H9 (cell line): ENCODE data around the gene MLPH. TPM values are rescaled to one million over a fixed set of nuclear protein-coding genes. Genes with fewer than 3 reads are reported as not detected.

Experiments
- DNase-seq: peaks from one replicate; pipeline ENCODE4 v3.0.0-alpha.2; 2017
- H2AFZ ChIP-seq: one replicate; pipeline ENCODE4 v1.6.1; 2013; ENCODE audit warnings: mild to moderate bottlenecking, low read length, control low read depth, moderate library complexity
- H2AK5ac ChIP-seq: 2 replicates; pipeline ENCODE4 v1.6.1; 2013; ENCODE audit warnings: low read length, control low read depth, mixed read lengths; ENCODE audit not compliant: insufficient read length
- H2BK120ac ChIP-seq: one replicate; pipeline ENCODE4 v1.6.1; 2013; ENCODE audit warnings: low read depth, mild to moderate bottlenecking, low read length, control low read depth, inconsistent platforms; ENCODE audit not compliant: poor library complexity, severe bottlenecking
- H2BK12ac ChIP-seq: 2 replicates; pipeline ENCODE4 v1.6.1; 2013; ENCODE audit warnings: low read length, control low read depth, mixed read lengths, low read depth; ENCODE audit not compliant: insufficient read length
- H2BK15ac ChIP-seq: 2 replicates; pipeline ENCODE4 v1.6.1; 2013; ENCODE audit warnings: low read depth, low read length, control low read depth
- H2BK20ac ChIP-seq: one replicate; pipeline ENCODE4 v1.6.1; 2013; ENCODE audit warnings: low read depth, mild to moderate bottlenecking, low read length, control low read depth, inconsistent platforms; ENCODE audit not compliant: poor library complexity, severe bottlenecking
- H2BK5ac ChIP-seq: 2 replicates; pipeline ENCODE4 v1.6.1; 2013; ENCODE audit warnings: low read length, control low read depth, mixed read lengths; ENCODE audit not compliant: insufficient read length
- H3K14ac ChIP-seq: 2 replicates; pipeline ENCODE4 v1.6.1; 2013; ENCODE audit warnings: low read length, control low read depth; ENCODE audit not compliant: insufficient read depth
- H3K18ac ChIP-seq: 2 replicates; pipeline ENCODE4 v1.6.1; 2013; ENCODE audit warnings: low read depth, mild to moderate bottlenecking, mixed read lengths, low read length, control low read depth; ENCODE audit not compliant: insufficient read length
- H3K23ac ChIP-seq: 2 replicates; pipeline ENCODE4 v1.6.1; 2013; ENCODE audit warnings: low read length, control low read depth, mixed read lengths, low read depth; ENCODE audit not compliant: insufficient read length
- H3K23me2 ChIP-seq: 2 replicates; pipeline ENCODE4 v1.6.1; 2013; ENCODE audit warnings: low read depth, mild to moderate bottlenecking, mixed read lengths, low read length, control low read depth; ENCODE audit not compliant: insufficient read length, poor library complexity, severe bottlenecking
- H3K27ac ChIP-seq: 2 replicates; pipeline ENCODE4 v1.5.1; 2013; ENCODE audit warnings: low read length, control low read depth, mixed read lengths, low read depth; ENCODE audit not compliant: insufficient read length
- H3K27me3 ChIP-seq: 2 replicates; pipeline ENCODE4 v1.6.1; 2013; ENCODE audit warnings: low read length, control low read depth, inconsistent platforms; ENCODE audit not compliant: insufficient read depth
- H3K4ac ChIP-seq: 2 replicates; pipeline ENCODE4 v1.6.1; 2013; ENCODE audit warnings: low read depth, mild to moderate bottlenecking, control low read depth, inconsistent platforms, low read length, moderate library complexity
- H3K4me1 ChIP-seq: 2 replicates; pipeline ENCODE4 v1.6.1; 2013; ENCODE audit warnings: low read length, control low read depth, inconsistent platforms; ENCODE audit not compliant: insufficient read depth
- H3K4me2 ChIP-seq: 2 replicates; pipeline ENCODE4 v1.6.1; 2013; ENCODE audit warnings: low read length, control low read depth, mixed read lengths; ENCODE audit not compliant: insufficient read length, insufficient read depth
- H3K56ac ChIP-seq: 2 replicates; pipeline ENCODE4 v1.6.1; 2013; ENCODE audit warnings: low read depth, mild to moderate bottlenecking, mixed read lengths, low read length, control low read depth; ENCODE audit not compliant: insufficient read length
- H3K79me1 ChIP-seq: 2 replicates; pipeline ENCODE4 v1.6.1; 2013; ENCODE audit warnings: low read depth, mild to moderate bottlenecking, moderate library complexity, low read length, control low read depth, inconsistent platforms; ENCODE audit not compliant: insufficient read depth, poor library complexity, severe bottlenecking
- H3K79me2 ChIP-seq: 2 replicates; pipeline ENCODE4 v1.6.1; 2013; ENCODE audit warnings: low read length, control low read depth, inconsistent platforms; ENCODE audit not compliant: insufficient read depth
- H3K9ac ChIP-seq: 2 replicates; pipeline ENCODE4 v1.6.1; 2013; ENCODE audit warnings: low read length, control low read depth, mixed read lengths; ENCODE audit not compliant: insufficient read length; ENCODE audit errors: extremely low read depth
- H3K9me3 ChIP-seq: one replicate; pipeline ENCODE4 v1.6.1; 2013; ENCODE audit warnings: low read depth, low read length, inconsistent platforms; ENCODE audit not compliant: control insufficient read depth
- H3T11ph ChIP-seq: one replicate; pipeline ENCODE4 v1.6.1; 2013; ENCODE audit warnings: mild to moderate bottlenecking, low read length, control low read depth, inconsistent platforms
- H4K20me1 ChIP-seq: one replicate; pipeline ENCODE4 v1.6.1; 2013; ENCODE audit not compliant: control insufficient read depth, insufficient read length, insufficient read depth
- H4K5ac ChIP-seq: 2 replicates; pipeline ENCODE4 v1.6.1; 2013; ENCODE audit warnings: low read depth, mild to moderate bottlenecking, mixed read lengths, low read length, control low read depth; ENCODE audit not compliant: insufficient read length
- H4K8ac ChIP-seq: replicated peaks from 2 replicates; pipeline ENCODE4 v1.6.1; 2013; ENCODE audit warnings: low read length, control low read depth, mixed read lengths, low read depth; ENCODE audit not compliant: insufficient read length
- H4K91ac ChIP-seq: 2 replicates; pipeline ENCODE4 v1.6.1; 2013; ENCODE audit warnings: low read depth, mild to moderate bottlenecking, moderate library complexity, mixed read lengths, low read length, control low read depth; ENCODE audit not compliant: insufficient read length
- H3K27ac Mint-ChIP-seq, 3 experiments: 2 replicates in 2 of 3; 3 replicates in 1 of 3; pipeline ENCODE4 v1.8.0; 2020 to 2021; ENCODE audit warnings: mixed read lengths in 3 of 3, mild to moderate bottlenecking in 1 of 3, moderate library complexity in 1 of 3
- H3K27me3 Mint-ChIP-seq: 2 replicates; pipeline ENCODE4 v1.8.0; 2021; ENCODE audit warnings: low read depth, mild to moderate bottlenecking, moderate library complexity, mixed read lengths
- H3K36me3 Mint-ChIP-seq, 3 experiments: 2 replicates in 2 of 3; 3 replicates in 1 of 3; pipeline ENCODE4 v1.8.0; 2020 to 2021; ENCODE audit warnings: low read depth in 3 of 3, mixed read lengths in 3 of 3; ENCODE audit not compliant: insufficient read depth in 1 of 3
- H3K4me1 Mint-ChIP-seq, 2 experiments: 2 replicates each; pipeline ENCODE4 v1.8.0; 2020; ENCODE audit warnings: mixed read lengths in 2 of 2
- H3K4me3 Mint-ChIP-seq, 2 experiments: 2 replicates in 1 of 2; 3 replicates in 1 of 2; pipeline ENCODE4 v1.8.0; 2020 to 2021; ENCODE audit warnings: mild to moderate bottlenecking in 2 of 2, mixed read lengths in 2 of 2, moderate library complexity in 1 of 2
- H3K9me3 Mint-ChIP-seq, 2 experiments: 2 replicates in 1 of 2; 3 replicates in 1 of 2; pipeline ENCODE4 v1.8.0; 2020; ENCODE audit warnings: mild to moderate bottlenecking in 2 of 2, mixed read lengths in 2 of 2, moderate library complexity in 1 of 2
- WGBS: extraction: QIAGEN DNeasy Blood & Tissue Kit; methylation state at CpG from one replicate; pipeline ENCODE4 v1.1.7; 2013; ENCODE audit warnings: missing lambda C conversion rate, low lambda C conversion rate, mixed read lengths; ENCODE audit not compliant: insufficient read length; ENCODE audit errors: extremely low coverage; 5-methylcytosine and 5-hydroxymethylcytosine counted together
- total RNA-seq: library from RNA; stranded (reverse); gene quantifications from 2 replicates; pipeline ENCODE4 v1.2.1, GENCODE V29; 2021
- TF ChIP-seq, protein P1 (sequence below): fragments of 200-600 bp; sonication (generic); conservative IDR thresholded peaks from 3 replicates; pipeline ENCODE4 v1.8.0; 2021; ENCODE audit warnings: antibody characterized with exemption, mild to moderate bottlenecking

The MLPH gene
- total RNA-seq, 1 experiment from 2014 or later, result 3.4 TPM

DNA sequence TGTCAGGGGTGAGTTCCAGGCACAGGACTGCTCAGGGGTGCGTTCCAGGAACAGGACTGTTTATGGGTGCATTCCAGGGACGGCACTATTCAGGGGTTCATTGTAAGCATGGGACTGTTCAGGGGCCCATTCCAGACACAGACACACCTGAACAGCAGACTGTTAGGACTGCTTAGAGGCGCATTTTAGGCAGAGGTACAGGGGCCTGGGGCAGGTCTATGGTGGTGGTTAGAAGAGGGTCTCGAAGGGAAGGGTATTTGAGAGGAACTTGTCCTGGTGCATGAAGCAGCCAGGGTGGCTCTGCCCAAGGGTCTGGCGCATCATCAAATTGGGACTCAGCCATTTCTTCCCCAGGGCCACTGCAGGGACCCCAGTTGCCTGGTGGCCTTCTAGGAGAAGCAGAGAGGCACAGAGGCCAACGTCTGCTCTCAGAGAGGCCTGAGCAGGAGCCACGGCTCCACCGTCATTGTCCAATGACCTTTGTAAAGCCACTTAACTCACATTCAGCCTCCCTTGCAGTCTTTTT is 14.8 kb upstream of the MLPH start:
- no peaks in the 10 kb centered on the region for H4K20me1 ChIP-seq
- H3K27me3 ChIP-seq, result peaks cover 3% of the 10 kb centered on the region; the same call in 1 of the 2 replicates
- H4K91ac ChIP-seq, result no peak overlapping the region

More for the DNA sequence above, 14.8 kb upstream of the MLPH start:
- no peak overlapping the region for H2AFZ ChIP-seq
- H2BK120ac ChIP-seq, result no peak overlapping the region
- no peak overlapping the region for H3K4me2 ChIP-seq
- no peak overlapping the region for H3K4me3 Mint-ChIP-seq
- H3K14ac ChIP-seq, result no peak overlapping the region
- no peak overlapping the region for H3K27ac Mint-ChIP-seq
- no peaks in the 10 kb centered on the region for H3K9me3 ChIP-seq
- no peak overlapping the region for H2BK5ac ChIP-seq
- WGBS, result no CpG with 5 or more reads among the region's 8 CpGs
- no peak overlapping the region for H3K9ac ChIP-seq
- H3K4me1 ChIP-seq, result 0 out of 2 replicates have a peak, but pooled peaks cover 4% of the 10 kb centered on the region
- H4K8ac ChIP-seq, result no peak overlapping the region
- H2AK5ac ChIP-seq, result no peak overlapping the region
- H3K4ac ChIP-seq, result no peak overlapping the region
- H3K27ac ChIP-seq, result no peak overlapping the region
- no peak overlapping the region for H3K23ac ChIP-seq
- H3K23me2 ChIP-seq, result peaks cover 5% of the 10 kb centered on the region
- H2BK20ac ChIP-seq, result no peak overlapping the region
- H3K4me1 Mint-ChIP-seq, result peaks cover 14 to 17% of the 10 kb centered on the region in 2 experiments
- H3K56ac ChIP-seq, result no peak overlapping the region
- no peak overlapping the region for H3T11ph ChIP-seq
- no peak overlapping the region for H2BK15ac ChIP-seq
- no peaks in the 10 kb centered on the region; a peak in 1 of 5 replicates for H3K9me3 Mint-ChIP-seq
- no peak for DNase-seq
- no peak overlapping the region for H2BK12ac ChIP-seq
- no peaks in the 10 kb centered on the region for H3K79me2 ChIP-seq
- no peak overlapping the region for H3K18ac ChIP-seq
- H4K5ac ChIP-seq, result no peak overlapping the region
- TF ChIP-seq, protein P1, sequence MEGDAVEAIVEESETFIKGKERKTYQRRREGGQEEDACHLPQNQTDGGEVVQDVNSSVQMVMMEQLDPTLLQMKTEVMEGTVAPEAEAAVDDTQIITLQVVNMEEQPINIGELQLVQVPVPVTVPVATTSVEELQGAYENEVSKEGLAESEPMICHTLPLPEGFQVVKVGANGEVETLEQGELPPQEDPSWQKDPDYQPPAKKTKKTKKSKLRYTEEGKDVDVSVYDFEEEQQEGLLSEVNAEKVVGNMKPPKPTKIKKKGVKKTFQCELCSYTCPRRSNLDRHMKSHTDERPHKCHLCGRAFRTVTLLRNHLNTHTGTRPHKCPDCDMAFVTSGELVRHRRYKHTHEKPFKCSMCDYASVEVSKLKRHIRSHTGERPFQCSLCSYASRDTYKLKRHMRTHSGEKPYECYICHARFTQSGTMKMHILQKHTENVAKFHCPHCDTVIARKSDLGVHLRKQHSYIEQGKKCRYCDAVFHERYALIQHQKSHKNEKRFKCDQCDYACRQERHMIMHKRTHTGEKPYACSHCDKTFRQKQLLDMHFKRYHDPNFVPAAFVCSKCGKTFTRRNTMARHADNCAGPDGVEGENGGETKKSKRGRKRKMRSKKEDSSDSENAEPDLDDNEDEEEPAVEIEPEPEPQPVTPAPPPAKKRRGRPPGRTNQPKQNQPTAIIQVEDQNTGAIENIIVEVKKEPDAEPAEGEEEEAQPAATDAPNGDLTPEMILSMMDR, result no peak
- H3K79me1 ChIP-seq, result no peaks in the 10 kb centered on the region
- H3K27me3 Mint-ChIP-seq, result peaks cover 22% of the 10 kb centered on the region
- no peaks in the 10 kb centered on the region for H3K36me3 Mint-ChIP-seq
